HL-60 (cell line): ENCODE data around the gene HDHD5.

Experiments
- DNase-seq, 2 experiments: peaks; one replicate each; pipeline ENCODE4 v3.0.0-alpha.2; 2010 to 2020; ENCODE audit warnings: low read depth in 1 of 2, low spot score in 1 of 2
- H3K27ac ChIP-seq: fragments of 250-450 bp; sonication (Bioruptor Pico); replicated peaks from 2 replicates; pipeline ENCODE4 v1.5.1; 2020; ENCODE audit warnings: mild to moderate bottlenecking, moderate library complexity
- H3K27me3 ChIP-seq: fragments of 250-450 bp; sonication (Bioruptor Pico); 2 replicates; pipeline ENCODE4 v1.5.1; 2021; ENCODE audit warnings: mild to moderate bottlenecking, moderate library complexity; ENCODE audit not compliant: insufficient read depth, poor library complexity, severe bottlenecking
- H3K4me3 ChIP-seq: replicated peaks from 2 replicates; pipeline ENCODE4 v1.5.1; 2011; ENCODE audit warnings: mild to moderate bottlenecking, control low read depth, low read length; ENCODE audit not compliant: insufficient read depth
- GABPA ChIP-seq: IDR thresholded peaks from 2 replicates; pipeline ENCODE4 v1.6.1; 2012; ENCODE audit warnings: low read depth
- POLR2AphosphoS5 ChIP-seq: IDR thresholded peaks from 2 replicates; pipeline ENCODE4 v1.6.1; 2012; ENCODE audit warnings: low read depth
- REST ChIP-seq: IDR thresholded peaks from 2 replicates; pipeline ENCODE4 v1.6.1; 2012; ENCODE audit warnings: low read depth; ENCODE audit not compliant: insufficient replicate concordance
- SPI1 ChIP-seq: IDR thresholded peaks from 2 replicates; pipeline ENCODE4 v1.6.1; 2012; ENCODE audit warnings: low read depth, mild to moderate bottlenecking, borderline replicate concordance
- TF ChIP-seq, protein P1 (sequence below): IDR thresholded peaks from one replicate; pipeline ENCODE4 v1.5.1; 2011; ENCODE audit warnings: low read length, control low read depth, inconsistent platforms; ENCODE audit not compliant: insufficient read depth

HDHD5 gene

GRCh38 chr22:17167486-17167885 lies 8.4 kb upstream of the HDHD5 start:
- DNase-seq: no peak
- TF ChIP-seq POLR2AphosphoS5: no peak
- TF ChIP-seq GABPA: no peak
- no peak for TF ChIP-seq SPI1
- TF ChIP-seq, protein P1, sequence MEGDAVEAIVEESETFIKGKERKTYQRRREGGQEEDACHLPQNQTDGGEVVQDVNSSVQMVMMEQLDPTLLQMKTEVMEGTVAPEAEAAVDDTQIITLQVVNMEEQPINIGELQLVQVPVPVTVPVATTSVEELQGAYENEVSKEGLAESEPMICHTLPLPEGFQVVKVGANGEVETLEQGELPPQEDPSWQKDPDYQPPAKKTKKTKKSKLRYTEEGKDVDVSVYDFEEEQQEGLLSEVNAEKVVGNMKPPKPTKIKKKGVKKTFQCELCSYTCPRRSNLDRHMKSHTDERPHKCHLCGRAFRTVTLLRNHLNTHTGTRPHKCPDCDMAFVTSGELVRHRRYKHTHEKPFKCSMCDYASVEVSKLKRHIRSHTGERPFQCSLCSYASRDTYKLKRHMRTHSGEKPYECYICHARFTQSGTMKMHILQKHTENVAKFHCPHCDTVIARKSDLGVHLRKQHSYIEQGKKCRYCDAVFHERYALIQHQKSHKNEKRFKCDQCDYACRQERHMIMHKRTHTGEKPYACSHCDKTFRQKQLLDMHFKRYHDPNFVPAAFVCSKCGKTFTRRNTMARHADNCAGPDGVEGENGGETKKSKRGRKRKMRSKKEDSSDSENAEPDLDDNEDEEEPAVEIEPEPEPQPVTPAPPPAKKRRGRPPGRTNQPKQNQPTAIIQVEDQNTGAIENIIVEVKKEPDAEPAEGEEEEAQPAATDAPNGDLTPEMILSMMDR: no peak
- TF ChIP-seq REST: no peak
- H3K27ac ChIP-seq: no peak overlapping the region
- no peak overlapping the region for H3K4me3 ChIP-seq
- H3K27me3 ChIP-seq: no peaks in the 10 kb centered on the region

GRCh38 chr22:17164392-17165024 lies 5.4 kb upstream of the HDHD5 start:
- DNase-seq: no peak
- no peak overlapping the region for H3K4me3 ChIP-seq
- no peak for TF ChIP-seq SPI1
- TF ChIP-seq POLR2AphosphoS5: no peak
- TF ChIP-seq GABPA: no peak
- no peak for TF ChIP-seq REST
- TF ChIP-seq, protein P1: no peak

GRCh38 chr22:17162731-17163130 lies 3.7 kb upstream of the HDHD5 start:
- no peak for DNase-seq
- Histone ChIP-seq H3K27me3 (no peaks in the 10 kb centered on the region), H3K4me3 (no peak overlapping the region), H3K27ac (no peak overlapping the region)
- no peak for TF ChIP-seq GABPA
- no peak for TF ChIP-seq SPI1
- TF ChIP-seq POLR2AphosphoS5: no peak
- TF ChIP-seq, protein P1: no peak
- no peak for TF ChIP-seq REST

More at GRCh38 chr22:17164392-17165024, 5.4 kb upstream of the HDHD5 start:
- no peaks in the 10 kb centered on the region for H3K27me3 ChIP-seq
- no peak overlapping the region for H3K27ac ChIP-seq
